Measurements from ENCODE around the gene MED13. TPM values are rescaled to one million over a fixed set of nuclear protein-coding genes. Genes with fewer than 3 reads are reported as not detected.
A peak's percentile ranks its signal among the peaks of the same experiment; 100 is the strongest.

The MED13 gene
- total and polyA plus RNA-seq, 2 experiments from 2014 or later = 4.6 to 51.6 TPM

DNA sequence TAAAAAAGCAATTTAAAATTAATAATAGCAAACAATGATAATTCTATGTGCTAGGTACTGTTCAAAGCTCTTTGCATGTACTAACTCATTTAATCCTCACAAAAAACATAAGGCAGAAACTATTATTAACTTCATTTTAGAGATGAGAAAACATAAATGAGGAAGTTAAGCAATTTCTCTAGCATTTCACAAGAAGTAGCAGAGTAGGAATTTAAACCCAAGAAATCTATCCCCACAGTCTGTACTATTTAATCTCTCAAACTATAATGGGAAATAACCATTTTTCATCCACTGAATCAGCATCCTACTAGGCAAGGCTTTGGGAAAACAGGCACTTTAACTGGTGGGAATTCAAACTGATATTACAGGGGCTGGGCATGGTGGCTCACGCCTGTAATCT is 95.0 kb downstream of the MED13 start:
- Histone ChIP-seq H3K9me3 (ENCODE audit: low read depth) (no peaks in the 10 kb centered on the region), H3K9ac (no peak overlapping the region), H3K27me3 (replicated peaks; ENCODE audit: insufficient read depth) (no peaks in the 10 kb centered on the region), H3K36me3 (ENCODE audit: low read depth) (peaks cover 40% of the 10 kb centered on the region), H3K9me2 (ENCODE audit: insufficient read depth) (no peaks in the 10 kb centered on the region), H3K4me2 (ENCODE audit: unreplicated experiment) (no peak overlapping the region), H2AFZ (no peak overlapping the region), H3K4me3 (no peak overlapping the region), H4K20me1 (ENCODE audit: insufficient read depth) (no peaks in the 10 kb centered on the region), H3K79me2 (ENCODE audit: insufficient read depth) (peaks cover 44% of the 10 kb centered on the region), H3F3A (ENCODE audit: insufficient read depth) (0 out of 2 replicates have a peak, but pooled peaks cover 6% of the 10 kb centered on the region), H3K27ac (no peak overlapping the region), H3K4me1 (ENCODE audit: insufficient read depth) (no peaks in the 10 kb centered on the region)
- WGBS, 2 experiments (ENCODE audit: low coverage in 1 of 2, low lambda C conversion rate in 2 of 2, missing lambda C conversion rate in 2 of 2) = 96 to 100% methylated on average over 1 of the region's 1 CpG
- in situ Hi-C loops (cut with MboI) = no loop called here
- TF ChIP-seq EZH2phosphoT487 (IDR thresholded peaks at IDR 0.05; ENCODE audit: insufficient read depth, low read depth) (no peak), EZH2 (IDR thresholded peaks at IDR 0.05; ENCODE audit: insufficient read depth, poor library complexity, severe bottlenecking) (no peak)
- DNase-seq = no peak

DNA sequence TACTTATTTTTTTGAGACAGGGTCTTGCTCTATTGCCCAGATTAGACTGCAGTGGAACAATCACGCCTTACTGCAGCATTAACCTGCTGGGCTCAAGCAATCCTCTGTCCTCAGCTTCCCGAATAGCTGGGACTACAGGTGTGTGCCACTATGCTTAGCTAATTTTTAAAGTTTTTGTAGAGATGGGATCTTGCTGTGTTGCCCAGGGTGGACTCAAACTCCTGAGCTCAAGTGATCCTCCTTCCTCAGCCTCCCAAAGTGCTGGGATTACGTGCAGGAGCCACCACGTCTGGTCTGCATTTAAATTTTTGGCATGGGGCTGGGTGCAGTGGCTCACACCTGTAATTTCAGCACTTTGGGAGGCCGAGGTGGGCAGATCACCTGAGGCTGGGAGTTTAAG is 96.3 kb downstream of the MED13 start:
- in situ Hi-C loops (cut with MboI) = no loop called here

GRCh38 chr17:61967729-61968128 is 97.3 kb downstream of the MED13 start:
- no peak for DNase-seq
- H3K36me3 ChIP-seq (ENCODE audit: low read depth) = peaks cover 55% of the 10 kb centered on the region
- H3F3A ChIP-seq (ENCODE audit: insufficient read depth) = 0 out of 2 replicates have a peak, but pooled peaks cover 6% of the 10 kb centered on the region
- H3K27me3 ChIP-seq (replicated peaks; ENCODE audit: insufficient read depth) = no peaks in the 10 kb centered on the region
- no peak overlapping the region for H3K27ac ChIP-seq
- no peaks in the 10 kb centered on the region for H4K20me1 ChIP-seq (ENCODE audit: insufficient read depth)
- H3K79me2 ChIP-seq (ENCODE audit: insufficient read depth) = peaks cover 35% of the 10 kb centered on the region
- in situ Hi-C loops (cut with MboI) = no loop called here
- no peak overlapping the region for H3K4me3 ChIP-seq
- no peak overlapping the region for H3K9ac ChIP-seq
- H2AFZ ChIP-seq = no peak overlapping the region
- no peaks in the 10 kb centered on the region for H3K9me3 ChIP-seq (ENCODE audit: low read depth)
- no peaks in the 10 kb centered on the region for H3K9me2 ChIP-seq (ENCODE audit: insufficient read depth)
- H3K4me1 ChIP-seq (ENCODE audit: insufficient read depth) = no peaks in the 10 kb centered on the region
- no peak overlapping the region for H3K4me2 ChIP-seq (ENCODE audit: unreplicated experiment)
- 98% methylated on average over 2 of the region's 2 CpGs for WGBS, 2 experiments (ENCODE audit: low coverage in 1 of 2, low lambda C conversion rate in 2 of 2, missing lambda C conversion rate in 2 of 2)
- no peak for TF ChIP-seq EZH2 (IDR thresholded peaks at IDR 0.05; ENCODE audit: insufficient read depth, poor library complexity, severe bottlenecking)
- no peak for TF ChIP-seq EZH2phosphoT487 (IDR thresholded peaks at IDR 0.05; ENCODE audit: insufficient read depth, low read depth)

More for the DNA sequence above, 96.3 kb downstream of the MED13 start:
- Histone ChIP-seq H3K4me3 (no peak overlapping the region), H3K9ac (no peak overlapping the region), H3K4me1 (ENCODE audit: insufficient read depth) (no peaks in the 10 kb centered on the region), H4K20me1 (ENCODE audit: insufficient read depth) (no peaks in the 10 kb centered on the region), H3K9me3 (ENCODE audit: low read depth) (no peaks in the 10 kb centered on the region), H3F3A (ENCODE audit: insufficient read depth) (0 out of 2 replicates have a peak, but pooled peaks cover 6% of the 10 kb centered on the region), H3K36me3 (ENCODE audit: low read depth) (peaks cover 53% of the 10 kb centered on the region), H3K27ac (no peak overlapping the region), H3K27me3 (replicated peaks; ENCODE audit: insufficient read depth) (no peaks in the 10 kb centered on the region), H3K4me2 (ENCODE audit: unreplicated experiment) (no peak overlapping the region), H3K79me2 (ENCODE audit: insufficient read depth) (peaks cover 43% of the 10 kb centered on the region), H2AFZ (no peak overlapping the region), H3K9me2 (ENCODE audit: insufficient read depth) (no peaks in the 10 kb centered on the region)
- 87 to 93% methylated on average over 5 of the region's 5 CpGs for WGBS, 2 experiments (ENCODE audit: low coverage in 1 of 2, low lambda C conversion rate in 2 of 2, missing lambda C conversion rate in 2 of 2)
- DNase-seq = no peak
- TF ChIP-seq EZH2phosphoT487 (IDR thresholded peaks at IDR 0.05; ENCODE audit: insufficient read depth, low read depth) (no peak), EZH2 (IDR thresholded peaks at IDR 0.05; ENCODE audit: insufficient read depth, poor library complexity, severe bottlenecking) (no peak)

GRCh38 chr17:61966191-61966590 is 98.9 kb downstream of the MED13 start:
- Histone ChIP-seq H3K4me2 (ENCODE audit: unreplicated experiment) (no peak overlapping the region), H3K79me2 (ENCODE audit: insufficient read depth) (peaks cover 23% of the 10 kb centered on the region; the same call in 1 of the 2 replicates), H3F3A (ENCODE audit: insufficient read depth) (0 out of 2 replicates have a peak, but pooled peaks cover 6% of the 10 kb centered on the region), H3K36me3 (ENCODE audit: low read depth) (peaks cover 56% of the 10 kb centered on the region), H3K9ac (no peak overlapping the region), H3K27ac (no peak overlapping the region), H2AFZ (no peak overlapping the region), H4K20me1 (ENCODE audit: insufficient read depth) (no peaks in the 10 kb centered on the region), H3K4me3 (no peak overlapping the region), H3K4me1 (ENCODE audit: insufficient read depth) (no peaks in the 10 kb centered on the region), H3K27me3 (replicated peaks; ENCODE audit: insufficient read depth) (no peaks in the 10 kb centered on the region), H3K9me2 (ENCODE audit: insufficient read depth) (no peaks in the 10 kb centered on the region), H3K9me3 (ENCODE audit: low read depth) (no peaks in the 10 kb centered on the region)
- no peak for TF ChIP-seq EZH2 (IDR thresholded peaks at IDR 0.05; ENCODE audit: insufficient read depth, poor library complexity, severe bottlenecking)
- TF ChIP-seq EZH2phosphoT487 (IDR thresholded peaks at IDR 0.05; ENCODE audit: insufficient read depth, low read depth) = no peak
- in situ Hi-C loops (cut with MboI) = no loop called here
- 0% methylated on average over 1 of the region's 1 CpG for WGBS, 2 experiments (ENCODE audit: low coverage in 1 of 2, low lambda C conversion rate in 2 of 2, missing lambda C conversion rate in 2 of 2)
- DNase-seq = no peak

GRCh38 chr17:61955619-61956018 is 109.5 kb downstream of the MED13 start:
- peaks cover 55% of the 10 kb centered on the region for H3K36me3 ChIP-seq (ENCODE audit: low read depth)
- no peak overlapping the region for H3K9ac ChIP-seq
- no peaks in the 10 kb centered on the region for H4K20me1 ChIP-seq (ENCODE audit: insufficient read depth)
- no peaks in the 10 kb centered on the region for H3F3A ChIP-seq (ENCODE audit: insufficient read depth)
- H3K9me2 ChIP-seq (ENCODE audit: insufficient read depth) = no peaks in the 10 kb centered on the region
- TF ChIP-seq EZH2phosphoT487 (IDR thresholded peaks at IDR 0.05; ENCODE audit: insufficient read depth, low read depth) = no peak
- H3K4me2 ChIP-seq (ENCODE audit: unreplicated experiment) = no peak overlapping the region
- in situ Hi-C loops (cut with MboI) = no loop called here
- H3K27me3 ChIP-seq (replicated peaks; ENCODE audit: insufficient read depth) = no peaks in the 10 kb centered on the region
- no peak overlapping the region for H2AFZ ChIP-seq
- H3K27ac ChIP-seq = no peak overlapping the region
- no peak overlapping the region for H3K4me3 ChIP-seq
- H3K79me2 ChIP-seq (ENCODE audit: insufficient read depth) = peaks cover 7% of the 10 kb centered on the region; the same call in 1 of the 2 replicates
- 73 to 78% methylated on average over 4 of the region's 4 CpGs for WGBS, 2 experiments (ENCODE audit: low coverage in 1 of 2, low lambda C conversion rate in 2 of 2, missing lambda C conversion rate in 2 of 2)
- H3K9me3 ChIP-seq (ENCODE audit: low read depth) = no peaks in the 10 kb centered on the region
- H3K4me1 ChIP-seq (ENCODE audit: insufficient read depth) = no peaks in the 10 kb centered on the region
- peak; percentile 3 for DNase-seq
